WI38 (cell line): ENCODE results near the gene NMRK2.
"Not testable (repeated sequence)": the region's sequence is repeated elsewhere in the genome, so short reads cannot be mapped to it uniquely, and the experiment has no call there.

Experiments
- H3K4me3 ChIP-seq: 2 replicates; pipeline ENCODE4 v1.5.1; 2011; ENCODE audit warnings: low read depth, mild to moderate bottlenecking, control low read depth, low read length
- TF ChIP-seq, protein P1 (sequence below): IDR thresholded peaks from 2 replicates; pipeline ENCODE4 v1.5.1; 2012; ENCODE audit warnings: low read depth, mild to moderate bottlenecking, control low read depth, low read length

The NMRK2 gene

DNA sequence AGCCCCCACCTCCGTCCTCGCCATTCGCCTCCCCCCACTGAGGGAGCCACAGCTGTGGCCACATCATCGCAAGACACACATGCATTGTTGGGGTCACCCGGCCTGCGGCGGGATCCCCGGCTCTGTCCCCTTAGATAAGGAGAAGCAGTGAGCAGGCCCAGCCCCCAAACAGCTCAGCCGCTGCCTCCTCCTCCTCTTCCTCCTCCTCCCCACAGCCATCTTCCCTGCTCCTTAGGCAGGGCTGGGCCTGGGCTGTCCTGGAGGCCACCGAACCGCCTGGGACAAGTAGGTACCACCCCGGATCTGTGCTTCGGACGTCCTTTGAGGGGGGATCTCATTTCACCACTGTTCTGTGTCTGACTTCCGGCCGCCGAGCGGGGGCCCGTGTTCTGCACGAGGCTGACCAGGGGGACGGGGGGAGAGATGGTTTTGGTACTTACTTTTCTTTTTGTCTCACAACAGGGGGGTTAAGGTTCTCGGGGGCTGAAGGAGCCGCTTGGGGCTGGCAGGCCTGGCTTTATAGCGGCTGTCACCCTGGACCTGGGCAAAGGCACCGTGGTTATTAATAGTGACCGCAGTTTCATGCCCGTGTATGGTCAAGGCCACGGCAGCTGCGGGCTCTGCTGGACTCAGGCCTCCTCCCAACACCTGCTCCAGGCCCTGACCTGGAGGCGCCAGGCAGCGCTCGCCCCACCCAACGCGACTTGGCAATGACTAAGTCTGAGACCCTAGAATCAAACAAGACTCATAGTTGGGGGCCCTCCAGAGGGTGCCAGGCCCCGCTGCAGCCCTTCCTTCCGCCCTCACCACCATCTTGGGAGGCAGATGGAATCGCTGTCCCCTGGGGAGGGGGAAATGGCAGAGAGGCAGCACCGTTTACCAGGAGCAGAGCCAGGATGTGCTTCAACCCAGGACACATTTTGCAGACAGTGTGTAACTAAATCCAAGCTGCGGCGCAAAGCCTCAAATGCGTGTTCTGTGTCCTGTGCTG lies 18.3 kb downstream of the NMRK2 start:
- H3K4me3 ChIP-seq = no peak overlapping the region
- TF ChIP-seq, protein P1, sequence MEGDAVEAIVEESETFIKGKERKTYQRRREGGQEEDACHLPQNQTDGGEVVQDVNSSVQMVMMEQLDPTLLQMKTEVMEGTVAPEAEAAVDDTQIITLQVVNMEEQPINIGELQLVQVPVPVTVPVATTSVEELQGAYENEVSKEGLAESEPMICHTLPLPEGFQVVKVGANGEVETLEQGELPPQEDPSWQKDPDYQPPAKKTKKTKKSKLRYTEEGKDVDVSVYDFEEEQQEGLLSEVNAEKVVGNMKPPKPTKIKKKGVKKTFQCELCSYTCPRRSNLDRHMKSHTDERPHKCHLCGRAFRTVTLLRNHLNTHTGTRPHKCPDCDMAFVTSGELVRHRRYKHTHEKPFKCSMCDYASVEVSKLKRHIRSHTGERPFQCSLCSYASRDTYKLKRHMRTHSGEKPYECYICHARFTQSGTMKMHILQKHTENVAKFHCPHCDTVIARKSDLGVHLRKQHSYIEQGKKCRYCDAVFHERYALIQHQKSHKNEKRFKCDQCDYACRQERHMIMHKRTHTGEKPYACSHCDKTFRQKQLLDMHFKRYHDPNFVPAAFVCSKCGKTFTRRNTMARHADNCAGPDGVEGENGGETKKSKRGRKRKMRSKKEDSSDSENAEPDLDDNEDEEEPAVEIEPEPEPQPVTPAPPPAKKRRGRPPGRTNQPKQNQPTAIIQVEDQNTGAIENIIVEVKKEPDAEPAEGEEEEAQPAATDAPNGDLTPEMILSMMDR = no peak

DNA sequence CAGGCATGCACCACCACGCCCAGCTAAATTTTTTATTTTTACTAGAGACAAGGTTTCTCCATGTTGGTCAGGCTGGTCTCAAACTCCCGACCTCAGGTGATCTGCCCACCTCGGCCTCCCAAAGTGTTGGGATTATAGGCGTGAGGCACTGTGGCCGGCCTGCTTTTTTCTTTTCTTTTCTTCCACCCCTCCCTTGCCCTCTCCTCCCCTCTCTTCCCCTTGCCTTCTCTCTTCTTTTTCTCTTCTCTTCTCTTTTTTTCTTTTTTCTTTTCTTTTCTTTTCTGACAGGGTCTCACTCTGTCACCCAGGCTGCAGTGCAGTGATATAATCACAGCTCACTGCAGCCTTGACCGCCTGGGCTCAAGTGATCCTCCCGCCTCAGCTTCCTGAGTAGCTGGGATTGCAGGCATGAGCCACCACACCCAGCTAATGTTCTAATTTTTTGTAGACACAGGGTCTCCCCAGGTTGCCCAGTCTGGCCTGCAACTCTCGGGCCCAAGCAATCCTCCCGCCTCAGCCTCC lies 19.9 kb downstream of the NMRK2 start:
- H3K4me3 ChIP-seq = not testable (repeated sequence)

DNA sequence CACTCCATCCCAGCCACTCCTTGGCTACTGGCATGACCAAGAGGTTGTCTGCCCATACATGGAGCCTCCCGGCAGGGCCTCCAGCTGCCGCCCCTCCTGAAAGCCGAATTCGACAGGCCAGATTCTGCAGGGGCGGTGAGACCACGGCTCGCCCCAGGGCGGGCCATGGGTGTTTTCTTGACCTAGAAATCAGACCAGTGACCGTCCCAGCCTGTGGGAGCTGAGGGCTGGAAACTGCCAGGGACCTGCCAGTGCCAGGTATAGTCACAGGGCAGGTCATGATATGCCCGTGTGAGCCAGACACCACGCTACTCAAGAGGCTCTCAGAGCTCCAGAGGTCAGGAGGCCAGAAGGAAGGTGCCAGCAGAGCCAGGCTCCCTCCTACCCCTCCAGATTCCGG lies 21.2 kb downstream of the NMRK2 start:
- H3K4me3 ChIP-seq = no peak overlapping the region
- TF ChIP-seq, protein P1 = no peak

DNA sequence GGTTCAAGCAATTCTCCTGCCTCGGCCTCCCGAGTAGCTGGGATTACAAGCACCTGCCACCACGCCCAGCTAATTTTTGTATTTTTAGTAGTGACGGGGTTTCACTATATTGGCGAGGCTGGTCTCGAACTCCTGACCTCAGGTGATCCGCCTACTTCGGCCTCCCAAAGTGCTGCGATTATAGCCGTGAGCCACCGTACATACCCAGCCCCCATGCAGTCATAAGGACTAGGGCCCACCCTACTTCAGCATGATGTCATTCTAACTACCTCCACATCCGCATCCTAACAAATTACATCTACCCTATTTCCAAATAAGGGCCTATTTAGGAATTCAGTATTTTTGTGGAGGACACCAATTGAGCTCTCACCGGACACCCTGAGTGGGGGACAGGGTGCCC lies 22.4 kb downstream of the NMRK2 start:
- H3K4me3 ChIP-seq = not testable (repeated sequence)

DNA sequence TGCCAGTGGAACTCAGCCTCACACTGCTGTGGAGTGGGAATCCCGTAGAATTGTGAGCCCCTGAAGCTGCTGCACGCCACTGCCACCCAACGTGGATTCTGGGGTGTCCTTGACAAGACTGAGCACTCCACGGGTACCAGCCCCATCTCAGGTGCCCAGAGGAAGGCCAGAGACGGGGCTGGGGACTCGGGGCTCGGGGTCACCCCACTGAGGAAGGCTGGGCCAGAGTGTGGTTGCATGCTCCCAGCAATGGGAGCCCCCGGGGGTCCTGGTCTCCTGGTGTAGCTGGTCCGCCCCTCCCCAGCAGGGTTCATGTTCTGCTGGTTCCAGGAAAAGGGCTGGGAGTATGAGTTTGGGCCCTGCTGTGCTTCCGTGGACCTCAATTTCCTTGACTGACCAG lies 22.8 kb downstream of the NMRK2 start:
- TF ChIP-seq, protein P1 = no peak
- H3K4me3 ChIP-seq = no peak overlapping the region

DNA sequence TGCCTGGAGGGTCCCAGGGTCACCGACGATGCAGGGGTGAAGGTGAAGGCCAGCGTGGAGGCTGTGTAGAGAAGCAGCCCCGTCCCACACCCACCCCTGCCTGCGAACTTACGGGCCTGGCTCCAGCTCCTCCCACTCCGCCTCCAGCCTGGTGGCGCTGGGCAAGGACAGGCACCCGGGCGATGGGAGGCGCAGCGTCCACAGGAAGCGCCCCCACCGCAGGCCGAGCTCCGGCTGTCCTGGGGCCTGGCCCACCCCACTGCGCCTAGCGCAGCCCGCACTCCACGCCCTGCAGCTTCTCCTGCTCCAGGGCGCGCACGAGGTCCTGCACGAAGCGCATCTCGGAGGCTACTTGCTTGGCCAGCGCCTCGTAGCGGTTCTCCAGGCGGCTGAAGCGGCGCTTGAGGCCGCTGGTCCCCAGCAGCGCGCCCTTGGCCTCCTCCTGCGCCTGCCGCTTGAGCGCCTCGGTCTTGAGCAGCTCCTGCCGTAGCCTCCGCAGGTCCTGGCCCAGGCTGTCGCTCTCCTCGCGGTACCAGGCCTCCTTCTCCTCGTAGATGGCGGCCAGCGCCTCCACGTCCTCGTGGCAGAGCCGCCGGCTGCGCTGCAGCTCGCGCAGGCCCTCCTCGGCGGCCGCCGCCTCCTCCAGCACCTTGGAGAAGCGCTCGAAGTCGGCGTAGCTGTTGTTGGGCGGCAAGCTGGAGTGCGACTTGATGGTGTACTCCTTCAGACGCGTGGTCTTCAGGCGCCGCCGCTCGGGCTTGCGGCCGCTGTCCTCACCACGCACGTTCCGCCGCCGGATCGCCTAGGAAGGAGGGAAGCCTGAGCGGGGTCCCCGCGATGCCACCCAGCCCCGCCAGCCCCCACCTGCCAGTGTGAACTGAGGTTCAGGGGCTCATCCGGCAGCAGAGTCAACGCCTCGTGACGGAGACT lies 26.2 kb downstream of the NMRK2 start:
- TF ChIP-seq, protein P1 = no peak
- H3K4me3 ChIP-seq = no peak overlapping the region

DNA sequence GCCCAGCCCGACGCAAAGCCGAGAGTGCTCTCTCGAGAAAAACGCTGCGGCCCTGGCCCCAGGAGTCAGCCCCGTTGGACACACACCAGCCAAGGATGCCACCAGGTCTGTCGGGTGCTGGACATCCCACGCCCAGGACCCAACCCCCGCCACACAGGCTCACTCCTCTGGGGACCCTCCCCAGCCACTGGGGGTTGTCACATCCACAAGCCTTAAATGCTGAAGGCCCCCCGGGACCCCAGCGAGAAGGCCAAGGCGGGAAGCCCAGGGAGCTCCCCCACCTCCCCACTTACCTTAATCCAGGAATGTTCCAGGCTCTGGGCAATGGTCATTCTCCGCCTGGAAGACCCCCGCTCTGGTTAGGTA lies 26.9 kb downstream of the NMRK2 start:
- TF ChIP-seq, protein P1 = no peak
- no peak overlapping the region for H3K4me3 ChIP-seq

DNA sequence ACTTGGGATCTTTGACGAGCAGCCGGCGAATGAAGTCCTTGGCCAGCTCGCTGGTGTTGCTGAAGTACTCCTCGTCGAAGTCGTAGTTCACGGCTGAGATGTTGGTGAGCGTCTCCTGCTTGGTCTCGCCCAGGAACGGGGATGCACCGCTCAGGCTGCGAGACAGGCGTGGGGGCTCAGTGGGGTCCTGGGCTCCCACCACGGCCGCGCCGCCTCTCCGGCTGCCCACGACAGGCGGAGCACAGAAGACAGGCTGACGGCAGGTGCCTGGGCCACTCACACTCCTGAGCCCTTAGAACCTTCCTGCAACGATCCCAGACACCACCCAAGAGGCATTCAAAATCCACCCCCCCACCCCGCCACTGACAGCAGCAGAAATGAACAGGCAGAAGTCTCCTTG lies 28.1 kb downstream of the NMRK2 start:
- H3K4me3 ChIP-seq = no peak overlapping the region
- TF ChIP-seq, protein P1 = no peak
